ENCODE data around the gene UROS. TPM values are rescaled to one million over a fixed set of nuclear protein-coding genes. Genes with fewer than 3 reads are reported as not detected.

UROS gene
- total and polyA plus RNA-seq, 2 of the 4 experiments (the other 2 are of a cell fraction) = 48.7 to 56.5 TPM

DNA sequence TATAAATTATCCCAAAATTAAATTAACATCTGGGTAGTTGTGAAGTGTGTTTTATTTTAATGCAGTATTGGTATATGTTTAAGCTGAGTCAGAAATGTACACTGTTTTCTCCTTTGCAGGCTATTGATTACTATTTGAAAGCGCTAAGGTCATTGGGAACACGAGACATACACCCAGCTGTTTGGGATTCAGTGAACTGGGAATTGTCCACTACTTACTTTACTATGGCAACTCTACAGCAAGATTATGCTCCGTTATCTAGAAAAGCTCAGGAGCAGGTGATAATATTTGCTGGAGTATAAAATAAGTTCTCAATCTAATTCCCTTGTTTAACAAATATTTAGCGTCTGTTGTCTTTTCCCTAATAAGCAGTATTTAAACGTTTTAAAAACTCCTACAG is 75.6 kb downstream of the UROS start:
- ChIA-PET CTCF (no interaction called here), POLR2A (ENCODE audit: unreplicated experiment) (no interaction called here)
- no peak overlapping the region for H3K27ac ChIP-seq (ENCODE audit: insufficient read depth, low read length)
- no peak overlapping the region for H3K23ac ChIP-seq (ENCODE audit: low read depth, low read length)
- dilution Hi-C loops (cut with HindIII; ENCODE audit: low sequenced_read_pairs, unreplicated experiment) (no loop called here), intact Hi-C loops (cut with micrococcal nuclease) (no loop called here), in situ Hi-C loops (cut with MboI; ENCODE audit: low sequenced_read_pairs) (loop anchor here (25.0 kb wide), 1 partner anchor 935 kb away; the partner anchor contains the start of gene ABRAXAS2)
- H2AK5ac ChIP-seq (ENCODE audit: low read depth, low read length) = no peak overlapping the region
- no peaks in the 10 kb centered on the region for H4K20me1 ChIP-seq (ENCODE audit: insufficient read depth, low read length)
- H3K18ac ChIP-seq (ENCODE audit: low read depth, low read length) = no peak overlapping the region
- H2BK15ac ChIP-seq (ENCODE audit: low read depth, low read length) = no peak overlapping the region
- peaks cover 54% of the 10 kb centered on the region for H3K36me3 ChIP-seq (ENCODE audit: control insufficient read depth, insufficient read depth, low read length)
- no peak overlapping the region for H2BK5ac ChIP-seq (ENCODE audit: low read depth, low read length, poor library complexity, severe bottlenecking)
- DNase-seq = no peak
- no peaks in the 10 kb centered on the region for H3K79me1 ChIP-seq (ENCODE audit: low read depth in 1 of 2, low read length in 2 of 2)
- no peak overlapping the region for H3K4me2 ChIP-seq (ENCODE audit: low read depth, low read length)
- no peak overlapping the region for H4K91ac ChIP-seq (ENCODE audit: insufficient read depth, low read depth, low read length)
- H3K9ac ChIP-seq (ENCODE audit: low read depth, low read length) = no peak overlapping the region
- H3K4ac ChIP-seq (ENCODE audit: low read depth, low read length) = no peak overlapping the region
- no TSS peak for BruUV-seq (replicated peaks)
- H3K4me3 ChIP-seq (ENCODE audit: insufficient read depth, low read depth, low read length) = no peak overlapping the region
- no peak for ATAC-seq (ENCODE audit: low read depth)
- H3K56ac ChIP-seq (ENCODE audit: extremely low read depth, insufficient read depth, low read length) = no peak overlapping the region
- H2AK9ac ChIP-seq (replicated peaks; ENCODE audit: low read depth, low read length, poor library complexity) = no peak overlapping the region
- no peak overlapping the region for H2AFZ ChIP-seq (replicated peaks; ENCODE audit: low read length, poor library complexity)
- H3K9me3 ChIP-seq (ENCODE audit: control insufficient read depth, insufficient read depth, low read length) = no peaks in the 10 kb centered on the region
- H3K9me1 ChIP-seq (ENCODE audit: insufficient read depth, low read length) = no peaks in the 10 kb centered on the region; the same call in 1 of the 2 replicates
- no peak overlapping the region for H4K5ac ChIP-seq (ENCODE audit: low read depth, low read length)
- no peak overlapping the region for H2BK120ac ChIP-seq (ENCODE audit: low read depth, low read length)
- no peak overlapping the region for H2BK20ac ChIP-seq (ENCODE audit: low read depth, low read length)
- TF ChIP-seq, protein P1, sequence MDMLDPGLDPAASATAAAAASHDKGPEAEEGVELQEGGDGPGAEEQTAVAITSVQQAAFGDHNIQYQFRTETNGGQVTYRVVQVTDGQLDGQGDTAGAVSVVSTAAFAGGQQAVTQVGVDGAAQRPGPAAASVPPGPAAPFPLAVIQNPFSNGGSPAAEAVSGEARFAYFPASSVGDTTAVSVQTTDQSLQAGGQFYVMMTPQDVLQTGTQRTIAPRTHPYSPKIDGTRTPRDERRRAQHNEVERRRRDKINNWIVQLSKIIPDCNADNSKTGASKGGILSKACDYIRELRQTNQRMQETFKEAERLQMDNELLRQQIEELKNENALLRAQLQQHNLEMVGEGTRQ (IDR thresholded peaks at IDR 0.05; ENCODE audit: low read depth, low read length) = no peak
- TF ChIP-seq RAD21 (IDR thresholded peaks at IDR 0.05; ENCODE audit: low read length) = no peak
- no peak for TF ChIP-seq BHLHE40 (IDR thresholded peaks at IDR 0.05; ENCODE audit: low read depth, low read length)
- TF ChIP-seq, protein P2, sequence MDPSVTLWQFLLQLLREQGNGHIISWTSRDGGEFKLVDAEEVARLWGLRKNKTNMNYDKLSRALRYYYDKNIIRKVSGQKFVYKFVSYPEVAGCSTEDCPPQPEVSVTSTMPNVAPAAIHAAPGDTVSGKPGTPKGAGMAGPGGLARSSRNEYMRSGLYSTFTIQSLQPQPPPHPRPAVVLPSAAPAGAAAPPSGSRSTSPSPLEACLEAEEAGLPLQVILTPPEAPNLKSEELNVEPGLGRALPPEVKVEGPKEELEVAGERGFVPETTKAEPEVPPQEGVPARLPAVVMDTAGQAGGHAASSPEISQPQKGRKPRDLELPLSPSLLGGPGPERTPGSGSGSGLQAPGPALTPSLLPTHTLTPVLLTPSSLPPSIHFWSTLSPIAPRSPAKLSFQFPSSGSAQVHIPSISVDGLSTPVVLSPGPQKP (IDR thresholded peaks at IDR 0.05; ENCODE audit: borderline replicate concordance, low read depth, low read length) = no peak
- TF ChIP-seq RFX5 (IDR thresholded peaks at IDR 0.05; ENCODE audit: low read depth, low read length) = no peak
- no peak for TF ChIP-seq POLR2A (IDR thresholded peaks at IDR 0.05; ENCODE audit: low read depth, low read length)
- TF ChIP-seq CEBPB (IDR thresholded peaks at IDR 0.05; ENCODE audit: low read depth, low read length) = no peak
- no peak for TF ChIP-seq FOS (IDR thresholded peaks at IDR 0.05; ENCODE audit: low read depth, low read length)
- TF ChIP-seq, protein P3, sequence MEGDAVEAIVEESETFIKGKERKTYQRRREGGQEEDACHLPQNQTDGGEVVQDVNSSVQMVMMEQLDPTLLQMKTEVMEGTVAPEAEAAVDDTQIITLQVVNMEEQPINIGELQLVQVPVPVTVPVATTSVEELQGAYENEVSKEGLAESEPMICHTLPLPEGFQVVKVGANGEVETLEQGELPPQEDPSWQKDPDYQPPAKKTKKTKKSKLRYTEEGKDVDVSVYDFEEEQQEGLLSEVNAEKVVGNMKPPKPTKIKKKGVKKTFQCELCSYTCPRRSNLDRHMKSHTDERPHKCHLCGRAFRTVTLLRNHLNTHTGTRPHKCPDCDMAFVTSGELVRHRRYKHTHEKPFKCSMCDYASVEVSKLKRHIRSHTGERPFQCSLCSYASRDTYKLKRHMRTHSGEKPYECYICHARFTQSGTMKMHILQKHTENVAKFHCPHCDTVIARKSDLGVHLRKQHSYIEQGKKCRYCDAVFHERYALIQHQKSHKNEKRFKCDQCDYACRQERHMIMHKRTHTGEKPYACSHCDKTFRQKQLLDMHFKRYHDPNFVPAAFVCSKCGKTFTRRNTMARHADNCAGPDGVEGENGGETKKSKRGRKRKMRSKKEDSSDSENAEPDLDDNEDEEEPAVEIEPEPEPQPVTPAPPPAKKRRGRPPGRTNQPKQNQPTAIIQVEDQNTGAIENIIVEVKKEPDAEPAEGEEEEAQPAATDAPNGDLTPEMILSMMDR (conservative IDR thresholded peaks at IDR 0.05; ENCODE audit: low read depth, low read length) = no peak
- no peak for TF ChIP-seq SMC3 (IDR thresholded peaks at IDR 0.05; ENCODE audit: low read depth, low read length)
- no peak for TF ChIP-seq RCOR1 (IDR thresholded peaks at IDR 0.05; ENCODE audit: insufficient replicate concordance, low read length)
- TF ChIP-seq MAFK (IDR thresholded peaks at IDR 0.05; ENCODE audit: low read depth, low read length) = no peak
- TF ChIP-seq CHD1 (IDR thresholded peaks at IDR 0.05; ENCODE audit: low read depth, low read length) = no peak
- H3K27me3 ChIP-seq (ENCODE audit: control insufficient read depth, insufficient read depth, low read length) = no peaks in the 10 kb centered on the region
- no peak overlapping the region for H4K8ac ChIP-seq (ENCODE audit: low read depth in 2 of 2, low read length in 2 of 2)
- no CpG with 5 or more reads among the region's 5 CpGs for WGBS, 2 experiments (ENCODE audit: extremely low coverage in 2 of 2, insufficient read length in 1 of 2)
- no peaks in the 10 kb centered on the region for H3K4me1 ChIP-seq (ENCODE audit: control insufficient read depth, insufficient read depth, low read length)
- no peak overlapping the region for H3K14ac ChIP-seq (replicated peaks; ENCODE audit: low read depth, low read length)

All from IMR-90 (cell line).